ENCODE results near the gene FOXC1.

The FOXC1 gene

GRCh38 chr6:1621070-1621701 lies 11.5 kb downstream of the FOXC1 start:
- DNase-seq (ENCODE audit: low read depth) = no peak
- no peak overlapping the region for H3K4me3 ChIP-seq (ENCODE audit: low read depth, low read length)
- in situ Hi-C loops (cut with HindIII; ENCODE audit: low sequenced_read_pairs) = no loop called here
- TF ChIP-seq CTCF (IDR thresholded peaks at IDR 0.05; ENCODE audit: low read depth, low read length, missing control alignments) = no peak

GRCh38 chr6:1622220-1622850 lies 12.6 kb downstream of the FOXC1 start:
- H3K4me3 ChIP-seq (ENCODE audit: low read depth, low read length) = no peak overlapping the region
- DNase-seq (ENCODE audit: low read depth) = no peak
- no peak for TF ChIP-seq CTCF (IDR thresholded peaks at IDR 0.05; ENCODE audit: low read depth, low read length, missing control alignments)
- in situ Hi-C loops (cut with HindIII; ENCODE audit: low sequenced_read_pairs) = no loop called here

- no peak for TF ChIP-seq CTCF (IDR thresholded peaks at IDR 0.05; ENCODE audit: low read depth, low read length, missing control alignments)
- DNase-seq (ENCODE audit: low read depth) = no peak
- in situ Hi-C loops (cut with HindIII; ENCODE audit: low sequenced_read_pairs) = no loop called here
- no peak overlapping the region for H3K4me3 ChIP-seq (ENCODE audit: low read depth, low read length)
These were observed 13.4 kb downstream of the FOXC1 start for GRCh38 chr6:1622851-1623768.

GRCh38 chr6:1623769-1624057 lies 14.0 kb downstream of the FOXC1 start:
- peak overlapping the region; percentile 49 for H3K4me3 ChIP-seq (ENCODE audit: low read depth, low read length)
- no peak for TF ChIP-seq CTCF (IDR thresholded peaks at IDR 0.05; ENCODE audit: low read depth, low read length, missing control alignments)
- in situ Hi-C loops (cut with HindIII; ENCODE audit: low sequenced_read_pairs) = no loop called here
- no peak for DNase-seq (ENCODE audit: low read depth)

- TF ChIP-seq CTCF (IDR thresholded peaks at IDR 0.05; ENCODE audit: low read depth, low read length, missing control alignments) = no peak
- DNase-seq (ENCODE audit: low read depth) = no peak
- H3K4me3 ChIP-seq (ENCODE audit: low read depth, low read length) = peak overlapping the region; percentile 49
- in situ Hi-C loops (cut with HindIII; ENCODE audit: low sequenced_read_pairs) = no loop called here
These were observed 14.5 kb downstream of the FOXC1 start for GRCh38 chr6:1624058-1624850.

Measured in astrocyte of the cerebellum (primary cell).